CD4-positive, alpha-beta T cell treated with Interleukin-4 for 1 hour (primary cell): ENCODE results near the gene GNB1.

Experiments
- DNase-seq, 2 donors: peaks; one replicate each; pipeline ENCODE4 v3.0.0-alpha.2; 2020 to 2022

The GNB1 gene

GRCh38 chr1:1907098-1907736 is 16.3 kb upstream of the GNB1 start:
- peak in 1 of 2 donors; percentile 33 for DNase-seq

- DNase-seq: peak; percentile 72 to 78
Measured at GRCh38 chr1:1906185-1907097, 15.6 kb upstream of the GNB1 start.

- DNase-seq: no peak
Measured at GRCh38 chr1:1903224-1903623, 12.3 kb upstream of the GNB1 start.

GRCh38 chr1:1901641-1902294 is 10.9 kb upstream of the GNB1 start:
- no peak for DNase-seq

- DNase-seq: no peak
Measured at GRCh38 chr1:1900883-1901640, 10.2 kb upstream of the GNB1 start.

GRCh38 chr1:1899967-1900327 is 9.1 kb upstream of the GNB1 start:
- no peak for DNase-seq

- DNase-seq: peak in 1 of 2 donors; percentile 27
Measured at GRCh38 chr1:1899266-1899966, 8.5 kb upstream of the GNB1 start.

GRCh38 chr1:1898246-1898933 is 7.5 kb upstream of the GNB1 start:
- DNase-seq: no peak

GRCh38 chr1:1895456-1896336 is 4.8 kb upstream of the GNB1 start:
- DNase-seq: no peak

- DNase-seq: no peak
Measured at GRCh38 chr1:1895060-1895418, 4.2 kb upstream of the GNB1 start.

GRCh38 chr1:1894354-1895059 is 3.6 kb upstream of the GNB1 start:
- no peak for DNase-seq

GRCh38 chr1:1893997-1894353 is 3.1 kb upstream of the GNB1 start:
- DNase-seq: no peak

GRCh38 chr1:1893291-1893985 is 2.6 kb upstream of the GNB1 start:
- no peak for DNase-seq

- no peak for DNase-seq
Measured at GRCh38 chr1:1892763-1893120, 1.9 kb upstream of the GNB1 start.

- DNase-seq: no peak
Measured at GRCh38 chr1:1892079-1892762, 1.3 kb upstream of the GNB1 start.

- DNase-seq: peak; percentile 72 to 82
Measured at GRCh38 chr1:1891349-1892078, 627 bp upstream of the GNB1 start.

- DNase-seq: peak; percentile 53 to 65
Measured at GRCh38 chr1:1889847-1890505, 911 bp downstream of the GNB1 start.
